Measurements from ENCODE around the gene SMIM7. TPM values are rescaled to one million over a fixed set of nuclear protein-coding genes. Genes with fewer than 3 reads are reported as not detected.

SMIM7 gene
- total RNA-seq, 1 experiment from 2014 or later = 74.4 TPM

- Histone ChIP-seq H3K36me3 (ENCODE audit: control insufficient read depth, insufficient read depth, low read length) (no peaks in the 10 kb centered on the region), H3K9me3 (no peaks in the 10 kb centered on the region), H3K4me3 (ENCODE audit: low read depth, low read length) (no peak overlapping the region), H3K4me1 (no peaks in the 10 kb centered on the region), H3K27me3 (replicated peaks; ENCODE audit: control insufficient read depth, insufficient read depth, low read length) (no peaks in the 10 kb centered on the region)
- H3K27me3 Mint-ChIP-seq (ENCODE audit: insufficient read depth, unreplicated experiment) = no peaks in the 10 kb centered on the region
- TF ChIP-seq CTCF (IDR thresholded peaks at IDR 0.05; ENCODE audit: insufficient read depth in 1 of 2, low read depth in 1 of 2, low read length in 1 of 2, severe bottlenecking in 1 of 2, unreplicated experiment in 1 of 2) = no peak
- H3K4me3 Mint-ChIP-seq (ENCODE audit: unreplicated experiment) = no peak overlapping the region
- H3K27ac Mint-ChIP-seq (ENCODE audit: unreplicated experiment) = no peak overlapping the region
- H3K36me3 Mint-ChIP-seq (ENCODE audit: insufficient read depth, unreplicated experiment) = no peaks in the 10 kb centered on the region
- no TSS peak for BruUV-seq (replicated peaks)
- no peaks in the 10 kb centered on the region for H3K9me3 Mint-ChIP-seq (ENCODE audit: unreplicated experiment)
- ChIA-PET CTCF (no interaction called here), POLR2A (no interaction called here)
- intact Hi-C loops (cut with micrococcal nuclease; ENCODE audit: unreplicated experiment) = no loop called here
- no peaks in the 10 kb centered on the region for H3K4me1 Mint-ChIP-seq (ENCODE audit: low read depth, unreplicated experiment)
- no peak for DNase-seq
These were observed 39.0 kb upstream of the SMIM7 start for GRCh38 chr19:16698914-16699313.

GRCh38 chr19:16688084-16688483 is 28.1 kb upstream of the SMIM7 start:
- ChIA-PET CTCF (no interaction called here), POLR2A (no interaction called here)
- Mint-ChIP-seq H3K27ac (ENCODE audit: unreplicated experiment) (no peak overlapping the region), H3K4me3 (ENCODE audit: unreplicated experiment) (no peak overlapping the region), H3K4me1 (ENCODE audit: low read depth, unreplicated experiment) (no peaks in the 10 kb centered on the region), H3K36me3 (ENCODE audit: insufficient read depth, unreplicated experiment) (peaks cover 12% of the 10 kb centered on the region), H3K9me3 (ENCODE audit: unreplicated experiment) (no peaks in the 10 kb centered on the region), H3K27me3 (ENCODE audit: insufficient read depth, unreplicated experiment) (no peaks in the 10 kb centered on the region)
- intact Hi-C loops (cut with micrococcal nuclease; ENCODE audit: unreplicated experiment) = no loop called here
- Histone ChIP-seq H3K9me3 (no peaks in the 10 kb centered on the region), H3K4me1 (no peaks in the 10 kb centered on the region), H3K27me3 (replicated peaks; ENCODE audit: control insufficient read depth, insufficient read depth, low read length) (no peaks in the 10 kb centered on the region), H3K4me3 (ENCODE audit: low read depth, low read length) (no peak overlapping the region), H3K36me3 (ENCODE audit: control insufficient read depth, insufficient read depth, low read length) (no peaks in the 10 kb centered on the region)
- BruUV-seq (replicated peaks) = no TSS peak
- TF ChIP-seq CTCF (IDR thresholded peaks at IDR 0.05; ENCODE audit: insufficient read depth in 1 of 2, low read depth in 1 of 2, low read length in 1 of 2, severe bottlenecking in 1 of 2, unreplicated experiment in 1 of 2) = no peak
- DNase-seq = no peak

GRCh38 chr19:16684216-16684615 is 24.3 kb upstream of the SMIM7 start:
- H3K9me3 ChIP-seq = no peaks in the 10 kb centered on the region
- Mint-ChIP-seq H3K27ac (ENCODE audit: unreplicated experiment) (no peak overlapping the region), H3K4me3 (ENCODE audit: unreplicated experiment) (no peak overlapping the region), H3K36me3 (ENCODE audit: insufficient read depth, unreplicated experiment) (peaks cover 17% of the 10 kb centered on the region), H3K4me1 (ENCODE audit: low read depth, unreplicated experiment) (no peaks in the 10 kb centered on the region), H3K9me3 (ENCODE audit: unreplicated experiment) (no peaks in the 10 kb centered on the region), H3K27me3 (ENCODE audit: insufficient read depth, unreplicated experiment) (no peaks in the 10 kb centered on the region)
- H3K4me3 ChIP-seq (ENCODE audit: low read depth, low read length) = no peak overlapping the region
- no TSS peak for BruUV-seq (replicated peaks)
- no peak for DNase-seq
- CTCF ChIA-PET = no interaction called here
- no peaks in the 10 kb centered on the region for H3K36me3 ChIP-seq (ENCODE audit: control insufficient read depth, insufficient read depth, low read length)
- no peaks in the 10 kb centered on the region for H3K4me1 ChIP-seq
- intact Hi-C loops (cut with micrococcal nuclease; ENCODE audit: unreplicated experiment) = no loop called here
- TF ChIP-seq CTCF (IDR thresholded peaks at IDR 0.05; ENCODE audit: insufficient read depth in 1 of 2, low read depth in 1 of 2, low read length in 1 of 2, severe bottlenecking in 1 of 2, unreplicated experiment in 1 of 2) = no peak
- POLR2A ChIA-PET = interaction anchor here (0.7 kb wide), 1 partner anchor 212 kb away, joined by 3 read pairs; no protein-coding TSS in a partner anchor
- no peaks in the 10 kb centered on the region for H3K27me3 ChIP-seq (replicated peaks; ENCODE audit: control insufficient read depth, insufficient read depth, low read length)
